Inflammatory macrophage treated with lipopolysaccharide for 4 hours (primary cell): ENCODE results near the gene PPM1A.
"Not testable (repeated sequence)": the region's sequence is repeated elsewhere in the genome, so short reads cannot be mapped to it uniquely, and the experiment has no call there.

ENCODE experiments used
- DNase-seq: peaks from one replicate; pipeline ENCODE4 v3.0.0-alpha.2; 2020

Gene PPM1A

DNA sequence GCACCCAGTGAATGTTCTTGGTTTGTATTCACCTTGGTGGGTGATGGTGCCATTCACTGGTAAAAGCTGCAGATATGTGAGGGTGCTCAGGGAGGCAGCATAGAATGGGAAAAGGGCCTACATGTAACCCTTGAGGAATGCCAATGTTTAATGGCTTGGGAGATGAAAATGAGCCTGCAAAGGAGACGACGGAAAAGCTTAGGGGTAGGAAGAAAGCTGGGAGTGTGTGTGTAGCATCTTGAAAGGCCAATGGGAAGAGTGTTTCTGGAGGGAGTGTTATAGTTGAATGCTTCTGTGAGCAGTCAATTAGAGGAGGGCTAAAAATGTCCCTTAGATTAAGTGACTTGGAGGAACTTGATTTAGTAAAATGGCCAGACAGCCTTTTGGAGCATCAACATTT lies 24.9 kb downstream of the PPM1A start:
- DNase-seq: no peak

DNA sequence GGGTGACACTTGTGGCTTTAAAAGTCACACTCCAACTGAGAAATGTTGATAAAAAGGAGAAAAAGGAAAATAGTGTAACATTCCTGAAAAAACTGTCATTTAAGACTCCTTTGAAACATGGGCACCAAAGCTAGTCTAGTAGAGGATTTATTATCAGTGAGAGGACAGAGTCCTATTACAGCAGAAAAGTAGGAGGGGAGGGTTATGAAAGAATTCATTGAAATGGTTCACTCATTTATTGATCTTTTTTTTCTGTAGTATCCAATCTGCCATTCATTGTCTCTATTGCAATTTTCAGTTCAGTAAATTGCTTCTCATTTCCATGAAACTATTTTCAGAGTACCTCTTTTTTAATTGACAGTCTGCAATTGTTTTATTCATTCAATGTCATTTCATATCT lies 25.4 kb downstream of the PPM1A start:
- DNase-seq: no peak

DNA sequence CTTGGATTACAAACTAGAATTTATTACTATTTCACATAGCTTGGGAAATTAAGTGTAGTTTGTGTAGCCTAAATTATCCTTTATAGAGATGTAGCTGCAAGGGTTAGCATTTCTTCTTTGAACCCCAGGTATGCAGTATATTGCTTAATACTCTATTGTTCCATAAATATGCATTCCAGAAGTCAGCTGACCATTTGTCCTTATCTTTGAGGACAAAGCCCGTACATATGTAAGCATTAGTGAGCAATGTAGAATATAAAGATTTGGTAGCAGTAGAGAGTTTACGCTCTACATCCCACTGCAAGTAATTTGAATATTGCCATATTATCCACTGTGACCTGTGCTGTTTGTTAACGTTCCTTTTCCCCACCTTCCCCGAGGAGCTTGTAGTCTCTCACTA lies 26.9 kb downstream of the PPM1A start:
- no peak for DNase-seq

DNA sequence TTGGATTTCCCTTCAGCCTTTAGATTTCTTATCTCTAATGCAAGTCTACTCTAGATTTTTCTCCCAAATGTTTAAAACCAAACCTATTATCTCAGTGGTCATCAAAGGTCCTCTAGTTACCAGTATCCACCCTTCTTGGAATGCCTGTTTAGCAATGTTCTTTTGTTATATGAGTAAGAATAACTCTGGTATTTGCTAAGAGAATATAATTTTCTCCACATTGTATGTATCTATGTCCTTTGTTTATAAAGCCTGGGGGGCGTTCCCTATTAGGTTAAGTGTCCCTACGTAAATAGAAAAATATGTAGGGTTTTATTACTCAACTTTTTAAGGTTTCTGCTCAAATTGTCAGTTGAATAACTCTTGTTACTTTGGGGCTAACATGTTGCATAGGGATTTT lies 27.3 kb downstream of the PPM1A start:
- no peak for DNase-seq

DNA sequence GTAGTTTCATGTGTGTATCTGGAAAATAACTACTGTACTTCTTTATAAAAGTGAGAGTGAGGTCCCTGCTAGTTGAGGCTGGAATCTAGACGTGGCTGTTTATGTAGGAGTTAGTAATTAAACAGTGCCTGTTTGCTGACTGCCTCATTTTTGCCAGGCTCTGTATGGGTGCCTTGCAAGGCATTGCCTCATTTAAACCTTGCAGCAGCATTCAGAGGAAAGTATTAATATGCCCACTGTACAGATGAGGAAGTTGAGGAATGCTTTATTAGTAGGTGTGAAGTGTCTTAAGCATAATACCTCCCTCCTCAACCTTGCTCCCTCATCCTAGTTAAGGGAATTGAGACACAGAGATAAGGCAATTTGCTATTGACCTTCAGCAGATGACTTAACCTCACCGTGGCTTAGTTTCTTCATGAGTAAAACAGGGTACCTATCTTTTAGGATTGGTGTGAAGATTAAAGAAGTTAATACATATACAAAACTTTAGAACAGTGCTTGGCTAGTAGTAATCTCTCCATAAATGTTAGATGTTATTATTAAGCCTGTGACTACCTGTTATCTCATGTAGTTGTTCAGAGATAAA lies 28.7 kb downstream of the PPM1A start:
- no peak for DNase-seq

DNA sequence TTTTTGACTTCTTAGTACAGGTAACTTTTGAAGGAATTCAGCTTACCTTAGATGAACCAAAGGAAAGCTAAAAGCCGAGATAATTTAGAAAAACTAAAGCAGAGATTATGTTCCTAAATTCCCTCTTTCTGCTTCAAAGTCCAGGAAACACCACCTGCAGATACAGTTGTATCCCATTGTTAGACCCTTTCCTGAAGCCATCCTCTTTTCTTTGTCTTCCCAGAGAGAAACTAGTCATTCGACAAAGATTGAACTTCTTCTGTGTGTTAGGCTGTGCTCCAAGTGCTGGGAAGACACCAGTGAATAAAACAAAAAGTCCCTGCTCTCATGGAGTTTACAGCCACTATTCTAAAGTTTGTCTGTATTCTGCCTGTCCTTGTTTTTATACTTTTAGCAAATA lies 29.3 kb downstream of the PPM1A start:
- DNase-seq: no peak

DNA sequence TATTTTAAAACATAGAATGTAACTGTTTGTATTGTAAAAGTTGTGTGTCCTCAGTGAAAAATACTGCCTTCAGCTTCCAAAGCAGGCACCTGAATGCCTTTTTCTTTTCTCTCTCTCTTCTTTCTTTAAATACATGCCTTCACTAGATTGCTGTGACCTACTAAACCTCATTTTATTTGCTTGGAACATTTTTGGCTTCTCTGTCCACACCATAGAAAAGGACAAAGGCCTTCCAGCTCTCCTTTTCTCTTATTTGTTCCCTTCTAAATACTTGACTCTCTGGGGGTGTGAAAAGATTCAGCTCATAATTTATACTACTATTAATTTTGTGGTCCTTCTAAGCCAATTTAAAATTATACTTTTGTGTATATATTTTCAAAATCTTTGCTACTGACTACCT lies 38.4 kb downstream of the PPM1A start:
- DNase-seq: no peak

DNA sequence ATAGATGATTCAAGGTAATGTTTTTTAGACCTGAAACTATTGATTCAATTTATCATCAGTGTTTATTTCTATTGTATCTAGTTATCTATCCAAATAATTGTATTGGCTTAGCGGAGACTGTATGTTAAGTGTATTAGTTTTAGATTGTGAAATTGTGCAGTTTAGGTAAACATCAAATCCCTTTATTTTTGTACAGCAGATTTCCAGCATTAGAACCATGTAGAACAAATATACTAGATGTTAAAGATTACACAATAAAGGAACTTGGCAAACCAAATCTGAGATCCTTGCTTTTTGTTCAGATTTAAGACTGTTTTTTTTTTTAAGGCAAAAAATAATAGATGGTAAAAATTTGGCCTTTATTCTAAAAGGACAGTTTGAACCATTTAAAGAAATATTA lies 39.3 kb downstream of the PPM1A start:
- no peak for DNase-seq

DNA sequence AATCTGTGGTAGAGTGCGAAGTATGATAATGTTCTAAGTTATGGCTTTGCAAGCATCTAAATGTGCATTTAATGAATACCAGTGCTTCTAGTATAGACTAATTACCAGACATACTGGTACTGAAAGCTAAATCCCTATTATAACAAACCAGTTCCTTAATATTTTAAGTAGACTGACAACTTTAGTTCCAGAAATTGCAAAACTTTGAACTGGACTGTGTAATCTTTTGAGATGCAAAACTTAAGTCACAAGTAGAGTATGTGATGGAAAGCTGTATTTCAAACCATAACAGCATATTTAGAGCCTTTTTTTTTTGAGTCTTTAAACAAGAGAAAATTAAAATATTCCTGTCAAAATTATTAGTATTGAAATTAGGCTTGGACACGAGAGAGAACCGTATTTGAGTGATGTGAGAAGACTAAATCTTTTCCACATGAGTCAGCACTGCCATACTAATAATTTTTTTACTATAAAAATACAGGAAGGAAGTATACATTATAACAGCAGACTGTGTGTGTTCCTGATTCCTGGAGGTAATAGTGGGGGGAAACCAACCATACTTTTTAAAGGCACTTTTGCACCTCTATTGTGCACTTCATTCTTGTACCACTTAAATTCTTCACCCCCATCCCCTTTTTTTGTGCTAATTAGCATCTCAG lies 45.5 kb downstream of the PPM1A start:
- peak; percentile 60 for DNase-seq

DNA sequence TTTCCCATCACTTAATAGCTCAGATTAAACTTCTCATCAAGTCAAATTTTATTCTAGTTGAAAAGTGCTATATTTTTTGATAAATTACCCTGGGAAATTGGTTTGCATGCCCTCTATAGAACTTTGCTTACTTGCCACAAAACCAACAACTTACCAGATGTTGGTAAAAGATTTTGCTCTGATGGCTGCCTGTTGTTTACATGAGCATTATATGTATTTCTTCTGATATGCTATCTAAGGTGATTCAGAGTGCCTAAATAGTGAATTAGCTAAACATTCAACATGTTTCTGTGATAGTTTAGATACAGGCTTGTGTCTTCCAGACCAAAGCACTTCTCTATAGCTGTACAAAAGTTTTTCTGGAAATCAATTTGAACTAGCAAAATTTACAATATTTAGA lies 51.0 kb downstream of the PPM1A start:
- no peak for DNase-seq

DNA sequence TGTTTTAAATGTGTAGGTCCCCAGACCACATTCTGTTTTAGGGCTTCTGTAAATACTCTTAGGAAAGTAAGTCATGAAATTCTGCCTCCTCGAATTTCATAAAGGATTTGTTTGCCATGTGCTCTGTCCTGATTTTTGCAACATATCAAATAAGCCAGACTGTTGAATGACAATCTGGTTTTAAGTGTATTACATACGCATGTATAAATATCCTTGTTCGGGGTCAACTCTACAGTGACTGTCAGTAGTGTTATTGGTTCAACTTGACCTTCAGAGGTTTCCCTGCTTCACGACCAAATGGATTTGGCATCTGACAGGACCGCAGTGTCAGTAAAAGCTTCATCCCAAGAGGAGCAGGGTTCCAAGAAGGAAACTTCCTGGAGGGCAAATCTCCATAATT lies 52.7 kb downstream of the PPM1A start:
- DNase-seq: no peak

DNA sequence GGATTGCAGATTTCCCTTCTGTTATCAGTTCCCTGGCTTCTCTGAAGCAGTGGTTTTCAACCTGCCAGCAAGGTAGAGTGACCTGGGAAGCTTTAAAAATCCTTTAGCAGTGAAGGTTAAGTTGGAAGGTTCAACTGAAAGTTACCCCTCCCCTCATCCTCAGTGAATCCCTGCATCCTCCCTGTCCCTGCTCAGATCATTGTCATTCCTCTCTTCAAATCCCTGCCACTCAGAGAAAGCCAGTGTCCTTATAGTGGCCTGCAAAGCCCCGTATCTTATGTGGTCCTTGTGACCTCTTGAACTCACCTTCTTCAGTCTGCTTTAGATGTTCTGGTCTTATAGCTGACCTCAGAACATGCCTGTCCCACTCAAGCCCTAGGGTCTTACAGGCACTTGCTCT lies 53.6 kb downstream of the PPM1A start:
- DNase-seq: no peak

DNA sequence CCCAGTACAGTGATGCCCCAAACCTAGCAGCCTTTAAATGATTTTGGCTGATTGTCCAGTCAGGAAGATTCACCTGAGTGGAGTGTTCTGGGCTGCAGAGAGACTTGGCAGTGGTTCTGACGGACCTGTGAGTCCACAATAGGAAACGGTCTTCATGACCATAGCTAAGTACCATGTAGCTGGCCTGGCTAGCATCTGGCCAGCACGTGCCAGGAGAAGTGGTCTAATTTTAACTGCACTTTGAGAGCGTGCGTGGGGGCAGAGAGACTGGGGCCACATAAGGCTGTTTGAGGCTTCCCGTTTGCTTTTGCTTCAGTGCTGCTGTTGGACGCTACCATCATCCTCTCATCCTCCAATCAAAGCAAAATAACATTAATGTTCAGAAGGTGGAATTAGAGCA lies 54.7 kb downstream of the PPM1A start:
- DNase-seq: no peak

DNA sequence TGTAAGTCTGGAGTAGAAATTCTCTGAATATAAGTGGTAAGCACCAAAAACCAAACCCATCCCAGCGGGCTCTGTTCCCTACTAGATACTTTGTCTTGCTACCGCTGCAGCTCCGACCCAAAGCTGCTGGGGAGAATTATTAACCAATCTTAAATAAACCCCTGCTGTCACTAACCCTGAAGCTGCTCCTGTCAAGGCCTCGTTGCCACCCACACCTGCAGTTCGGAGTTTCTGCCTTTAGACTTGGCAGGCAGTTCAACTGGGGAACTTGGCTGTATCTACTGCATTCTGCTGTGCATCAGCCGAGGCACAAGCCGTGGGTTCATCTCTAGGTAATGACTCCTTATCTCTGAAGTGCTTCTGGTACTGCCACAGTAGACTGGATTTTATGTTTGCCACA lies 55.5 kb downstream of the PPM1A start:
- no peak for DNase-seq

DNA sequence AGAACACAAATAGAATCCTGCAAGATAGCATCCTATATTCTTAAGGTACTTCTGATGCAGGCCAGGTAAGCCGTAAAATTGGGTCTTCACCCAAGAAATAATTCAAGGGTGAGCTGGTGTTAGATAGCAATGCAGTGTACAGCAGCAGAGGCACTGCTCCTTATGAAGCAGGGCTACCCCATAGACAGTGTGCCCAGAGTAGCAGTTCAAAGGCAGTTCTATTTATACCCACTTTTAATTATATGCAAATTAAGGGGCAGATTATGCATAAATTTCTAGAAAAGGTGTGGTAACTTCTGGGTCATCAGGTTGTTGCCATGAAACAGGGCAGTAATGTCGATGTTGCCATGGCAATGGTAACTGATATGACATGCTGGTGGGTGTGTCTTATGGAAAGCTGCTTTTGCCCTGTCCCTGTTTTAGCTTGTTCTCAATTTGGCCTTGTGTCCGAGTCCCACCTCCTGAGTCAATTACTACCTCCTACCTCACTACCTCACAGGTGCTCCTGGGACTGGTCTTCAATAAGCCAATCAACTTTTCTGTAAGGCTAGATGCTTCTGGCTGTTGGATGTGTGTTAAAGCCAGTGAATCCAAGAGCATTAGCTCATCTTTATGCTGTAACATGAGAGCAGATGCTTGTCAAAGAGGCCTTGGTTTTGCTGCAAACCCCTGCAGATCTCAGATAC lies 61.0 kb downstream of the PPM1A start:
- DNase-seq: no peak

DNA sequence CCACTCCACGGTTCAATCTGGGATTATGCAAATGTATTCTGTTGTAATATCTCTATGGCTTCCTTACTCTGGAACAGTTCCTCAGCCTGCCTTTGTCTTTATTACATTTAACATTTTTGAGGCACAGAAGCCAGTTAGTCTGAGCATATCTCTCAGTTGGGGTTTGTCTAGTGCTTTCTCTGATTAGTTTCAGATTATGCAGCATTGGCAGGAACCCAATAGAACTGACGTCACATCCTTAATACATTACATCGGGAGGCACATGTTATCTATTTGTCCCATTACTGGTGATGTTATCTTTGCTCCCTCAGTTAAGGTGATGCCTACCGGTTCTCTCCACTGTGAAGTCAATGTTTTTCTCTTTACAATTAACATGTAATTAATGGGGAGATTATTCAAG lies 62.4 kb downstream of the PPM1A start:
- DNase-seq: no peak

DNA sequence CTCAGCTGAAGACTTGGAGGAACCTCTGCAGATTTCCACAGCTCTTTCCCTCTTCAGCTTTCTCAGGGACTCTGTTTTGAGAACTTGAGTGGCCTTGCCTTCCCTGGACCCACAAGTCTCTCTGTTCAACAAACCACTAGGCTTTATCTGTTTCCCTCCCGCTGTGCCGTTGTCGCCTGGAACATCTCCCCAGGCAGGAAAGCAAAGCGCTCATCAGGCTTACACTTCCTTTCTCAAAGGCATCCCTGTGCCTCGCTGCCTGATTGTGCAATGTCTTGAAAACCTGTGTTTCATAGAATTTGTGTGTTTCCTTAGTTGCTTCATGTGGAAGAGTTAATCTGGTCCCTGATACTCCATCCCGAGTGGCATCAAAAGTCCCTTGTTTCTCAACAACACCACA lies 64.1 kb downstream of the PPM1A start:
- no peak for DNase-seq

DNA sequence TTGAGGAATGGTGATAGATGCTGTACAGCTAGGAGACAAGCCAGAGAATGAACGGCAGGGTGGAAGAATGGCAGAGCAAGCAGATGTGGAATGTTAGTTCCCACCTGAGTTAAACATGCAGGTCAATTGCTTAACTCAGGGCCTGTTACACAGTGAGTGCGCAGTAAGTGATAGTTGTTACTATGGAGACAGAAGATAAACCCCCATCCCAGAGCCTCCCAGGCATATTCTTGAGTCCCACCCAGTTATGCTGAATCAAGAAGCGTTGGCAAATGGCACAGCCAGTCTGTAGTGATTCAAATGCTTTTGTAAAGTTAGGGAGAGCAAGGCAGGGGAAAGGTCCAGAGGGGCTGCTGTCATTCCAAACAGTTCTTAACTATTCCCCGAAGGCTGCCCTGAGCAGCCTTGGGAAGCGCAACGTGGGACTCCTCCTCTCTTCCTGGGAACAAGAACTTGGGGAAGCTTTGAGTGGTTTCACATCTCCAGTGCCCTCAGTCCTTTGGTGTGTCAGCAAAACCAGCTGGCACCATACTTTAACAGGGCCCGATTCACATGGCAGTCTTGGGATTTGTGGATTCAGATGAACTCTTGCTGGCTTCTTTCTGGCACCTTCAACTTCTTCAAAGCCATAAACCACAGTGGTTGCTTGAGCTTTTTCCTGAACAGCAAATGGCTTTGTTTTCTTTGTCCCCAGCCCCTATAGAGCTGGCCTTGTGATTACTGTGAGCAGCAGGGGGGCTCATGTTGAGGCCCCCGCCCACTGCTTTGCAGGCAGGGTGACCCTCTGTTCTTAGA lies 66.4 kb downstream of the PPM1A start:
- DNase-seq: no peak

DNA sequence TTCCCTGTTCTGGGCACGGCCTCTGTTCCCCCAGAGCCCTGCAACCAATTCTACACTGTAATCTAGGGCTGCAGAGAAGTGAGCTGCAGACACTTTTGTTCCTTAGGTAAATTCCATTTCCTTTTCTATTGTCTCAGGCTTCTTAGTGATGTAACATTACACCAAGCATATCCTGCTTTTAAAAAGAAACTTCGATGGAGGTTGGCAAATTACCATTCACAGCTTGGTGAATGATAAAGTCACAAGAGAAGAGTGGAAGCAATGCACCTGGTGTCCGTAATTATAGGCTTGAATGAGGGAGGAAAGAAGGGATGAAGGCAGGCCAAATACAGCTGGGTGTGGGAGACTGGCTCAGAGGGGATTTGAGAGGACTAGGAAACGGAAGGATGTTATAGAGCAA lies 68.6 kb downstream of the PPM1A start:
- DNase-seq: no peak

DNA sequence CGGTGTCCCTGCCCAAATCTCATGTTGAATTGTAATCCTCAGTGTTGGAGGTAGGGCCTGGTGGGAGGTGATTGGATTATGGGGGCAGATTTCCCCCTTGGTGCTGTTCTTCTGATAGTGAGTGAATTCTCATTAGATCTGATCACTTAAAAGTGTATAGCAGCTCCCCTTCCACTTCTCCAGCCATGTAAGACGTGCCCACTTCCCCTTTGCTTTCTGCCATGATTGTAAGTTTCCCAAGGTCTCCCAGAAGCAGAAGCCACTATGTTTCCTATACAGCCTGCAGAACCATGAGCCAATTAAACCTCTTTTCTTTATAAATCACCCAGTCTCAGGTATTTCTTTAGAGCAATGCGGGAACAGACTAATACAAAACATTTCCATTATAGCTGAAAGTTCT lies 71.8 kb downstream of the PPM1A start:
- DNase-seq: not testable (repeated sequence)

DNA sequence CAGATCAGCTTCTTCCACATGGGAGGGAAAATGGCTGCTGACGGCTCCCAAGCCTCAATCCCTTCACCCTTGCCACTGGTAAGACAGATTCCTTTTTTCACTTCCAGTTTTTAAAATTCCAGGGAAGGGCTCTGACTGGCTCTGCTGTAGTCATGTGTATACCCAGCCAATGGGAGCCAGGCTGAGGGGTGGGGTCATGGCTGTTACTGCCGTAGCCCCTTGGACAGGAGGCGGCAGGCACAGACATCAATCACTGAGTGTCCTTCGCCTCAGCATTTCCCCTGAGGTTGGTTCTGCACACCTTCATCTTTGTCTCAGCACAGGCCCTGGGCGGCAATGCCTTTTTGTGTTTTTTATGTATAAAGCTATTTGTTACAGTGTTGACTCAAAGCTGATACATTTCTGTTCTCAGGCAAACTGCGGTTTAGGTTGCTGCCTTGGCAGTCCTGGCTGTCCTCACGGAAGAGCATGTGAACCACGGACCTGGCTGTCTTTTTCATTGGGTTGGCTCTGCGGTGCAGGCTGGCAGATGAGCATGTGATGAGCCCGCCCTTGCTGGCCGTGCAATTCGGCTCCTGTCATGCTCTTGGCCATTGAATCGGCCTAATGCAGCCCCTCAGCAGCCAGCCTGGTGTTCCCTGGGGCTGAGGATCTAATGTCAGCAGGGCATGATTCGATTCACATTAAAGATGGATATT lies 74.3 kb downstream of the PPM1A start:
- no peak for DNase-seq

DNA sequence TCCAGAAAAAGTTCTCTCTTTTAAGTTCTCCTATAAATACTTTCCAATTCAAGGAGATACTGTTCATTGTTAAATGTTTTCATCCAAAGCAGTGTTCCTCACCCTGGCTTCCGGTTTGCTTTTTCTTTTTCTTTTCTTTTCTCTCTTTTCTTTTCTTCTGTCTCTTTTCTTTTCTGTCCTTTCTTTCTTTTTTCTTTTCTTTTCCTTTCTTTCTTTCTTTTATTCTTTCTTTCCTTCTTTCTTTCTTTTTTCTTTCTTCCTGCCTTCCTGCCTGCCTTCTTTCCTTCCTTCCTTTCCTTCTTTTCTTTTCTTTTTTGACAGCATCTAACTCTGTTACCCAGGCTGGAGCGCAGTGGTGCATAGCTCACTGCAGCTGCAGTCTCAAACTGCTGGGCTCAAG lies 75.8 kb downstream of the PPM1A start:
- DNase-seq: no peak

DNA sequence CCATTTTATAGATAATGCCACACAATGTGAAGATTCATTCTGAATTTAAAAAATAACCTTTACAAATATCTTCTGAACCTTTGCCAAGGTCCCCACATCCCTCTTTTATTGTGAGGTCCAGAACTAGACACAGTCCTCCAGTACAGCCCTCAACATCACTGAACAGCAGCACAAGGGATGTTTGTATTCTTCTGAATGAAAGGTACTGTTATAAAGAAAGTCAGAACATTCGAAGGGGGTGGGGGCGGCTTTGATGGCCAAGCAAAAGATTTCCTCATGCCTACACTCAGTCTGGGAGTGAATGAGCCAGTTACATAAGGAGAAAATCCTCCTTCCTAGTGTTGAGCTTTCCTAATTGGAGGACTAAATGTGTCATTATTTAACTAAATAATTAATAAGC lies 77.3 kb downstream of the PPM1A start:
- DNase-seq: no peak
